Endothelial cell of umbilical vein (primary cell): ENCODE results near the gene SIX1. TPM values are rescaled to one million over a fixed set of nuclear protein-coding genes. Genes with fewer than 3 reads are reported as not detected.

ENCODE experiments used
- BruUV-seq: library from RNA; stranded (reverse); fragments of 400-500 nt; replicated peaks from 2 replicates; lab custom pipeline; 2021; lab: Mats Ljungman, UMichigan
- CTCF ChIA-PET: fragments of 300-600, 350-600 bp; sonication (Branson Sonifier 250); formaldehyde crosslinking; loops from one replicate; lab custom pipeline; 2021; ENCODE audit warnings: antibody characterized with exemption, inconsistent platforms; lab: Charles Lee
- POLR2A ChIA-PET: fragments of 300-600, 350-600 bp; sonication (Branson Sonifier 250); formaldehyde crosslinking; loops from one replicate; lab custom pipeline; 2021; ENCODE audit warnings: antibody characterized with exemption, inconsistent platforms; lab: Charles Lee
- DNase-seq: peaks from one replicate; pipeline ENCODE4 v3.0.0-alpha.2; 2011; ENCODE audit warnings: low read depth, low spot score
- FAIRE-seq: peaks from 2 replicates; lab custom pipeline; 2011; peaks lifted over from hg19 to GRCh38; lab: Jason Lieb, UNC
- H2AFZ ChIP-seq: 2 replicates; pipeline ENCODE4 v1.6.0; 2012; ENCODE audit warnings: low read depth, low read length, control low read depth, inconsistent platforms
- H3K27ac ChIP-seq: 2 replicates; pipeline ENCODE4 v1.5.1; 2011; ENCODE audit warnings: low read depth, mild to moderate bottlenecking, control low read depth, low read length, moderate library complexity; ENCODE audit not compliant: insufficient read depth
- H3K27me3 ChIP-seq, 2 experiments: 2 replicates each; pipeline versions ENCODE4 v1.6.0 to v1.6.1; 2011; ENCODE audit warnings: low read length in 2 of 2, mixed read lengths in 1 of 2; ENCODE audit not compliant: control insufficient read depth in 2 of 2, insufficient read depth in 2 of 2
- H3K36me3 ChIP-seq, 2 experiments: 2 replicates in 1 of 2; 3 replicates in 1 of 2; pipeline ENCODE4 v1.5.1; 2011; ENCODE audit warnings: low read length in 2 of 2, mild to moderate bottlenecking in 1 of 2, moderate library complexity in 1 of 2; ENCODE audit not compliant: control insufficient read depth in 2 of 2, insufficient read depth in 2 of 2; ENCODE audit errors: extremely low read depth in 1 of 2
- H3K4me1 ChIP-seq: 3 replicates; pipeline ENCODE4 v1.5.1; 2011; ENCODE audit warnings: mild to moderate bottlenecking, low read length; ENCODE audit not compliant: control insufficient read depth, insufficient read depth; ENCODE audit errors: extremely low read depth
- H3K4me2 ChIP-seq: 2 replicates; pipeline ENCODE4 v1.6.1; 2011; ENCODE audit warnings: low read length, control low read depth, mixed read lengths; ENCODE audit not compliant: insufficient read depth
- H3K4me3 ChIP-seq, 3 experiments: fragments of 200-600 bp in 1 of 3; sonication (generic), shearing (Covaris generic) in 1 of 3; replicated peaks in 1 of 3; 2 replicates each; pipeline ENCODE4 v1.5.1; 2011 to 2016; ENCODE audit warnings: control low read depth in 3 of 3, low read length in 3 of 3, mild to moderate bottlenecking in 2 of 3, inconsistent platforms in 1 of 3, low read depth in 1 of 3, moderate library complexity in 1 of 3; ENCODE audit not compliant: insufficient read depth in 1 of 3
- H3K79me2 ChIP-seq: 2 replicates; pipeline ENCODE4 v1.6.0; 2012; ENCODE audit warnings: low read length, inconsistent platforms; ENCODE audit not compliant: control insufficient read depth, insufficient read depth
- H3K9ac ChIP-seq: replicated peaks from 2 replicates; pipeline ENCODE3; 2011; ENCODE audit warnings: low read length, control low read depth; ENCODE audit not compliant: insufficient read depth; ENCODE audit errors: extremely low read depth
- H3K9me1 ChIP-seq: replicated peaks from 3 replicates; pipeline ENCODE4 v1.6.0; 2011; ENCODE audit warnings: mild to moderate bottlenecking, low read length; ENCODE audit not compliant: control insufficient read depth, insufficient read depth; ENCODE audit errors: extremely low read depth
- H3K9me3 ChIP-seq: replicated peaks from 2 replicates; pipeline ENCODE4 v1.5.1; 2012; ENCODE audit warnings: low read length, inconsistent platforms; ENCODE audit not compliant: control insufficient read depth, insufficient read depth
- H4K20me1 ChIP-seq: replicated peaks from 2 replicates; pipeline ENCODE3; 2011; ENCODE audit warnings: mild to moderate bottlenecking, low read length; ENCODE audit not compliant: control insufficient read depth, insufficient read depth; ENCODE audit errors: extremely low read depth
- EZH2 ChIP-seq: IDR thresholded peaks from 2 replicates; pipeline ENCODE4 v1.6.1; 2012; ENCODE audit warnings: borderline replicate concordance, low read depth, mild to moderate bottlenecking, moderate library complexity, low read length, inconsistent platforms; ENCODE audit not compliant: severe bottlenecking
- FOS ChIP-seq: IDR thresholded peaks from 2 replicates; pipeline ENCODE4 v1.6.1; 2011; ENCODE audit warnings: mild to moderate bottlenecking, low read length, moderate library complexity, borderline replicate concordance; ENCODE audit not compliant: insufficient read depth
- GATA2 ChIP-seq: IDR thresholded peaks from 2 replicates; pipeline ENCODE4 v1.7.0; 2011; ENCODE audit warnings: low read depth, mild to moderate bottlenecking, moderate library complexity, mixed read lengths, low read length; ENCODE audit not compliant: insufficient read length, insufficient read depth
- JUN ChIP-seq: IDR thresholded peaks from 2 replicates; pipeline ENCODE4 v1.6.1; 2011; ENCODE audit warnings: borderline replicate concordance, low read depth; ENCODE audit not compliant: insufficient read length, insufficient read depth
- MYC ChIP-seq: IDR thresholded peaks from one replicate; pipeline ENCODE4 v1.6.1; 2011; ENCODE audit warnings: mild to moderate bottlenecking, low read depth, low read length
- POLR2A ChIP-seq: IDR thresholded peaks from 2 replicates; pipeline ENCODE4 v1.6.1; 2012; ENCODE audit warnings: low read depth, mild to moderate bottlenecking, control low read depth, low read length
- POLR2AphosphoS5 ChIP-seq: IDR thresholded peaks from 2 replicates; pipeline ENCODE4 v1.6.1; 2012; ENCODE audit warnings: low read depth, mild to moderate bottlenecking, control low read depth, low read length, moderate library complexity; ENCODE audit not compliant: insufficient read depth
- dilution Hi-C: fragments of 300-500 bp; cut with MboI; formaldehyde crosslinking; loops from one replicate; pipeline ENCODE4 v1.15.0; 2019; ENCODE audit warnings: low sequenced_read_pairs; ENCODE audit not compliant: extremely low pct_ligation_motif_present
- intact Hi-C: fragments of 100-400 bp; cut with micrococcal nuclease; formaldehyde crosslinking; loops from one replicate; pipeline ENCODE4 v1.10.0; 2022
- polyA plus RNA-seq, 4 experiments: library from polyadenylated mRNA; depleted of rRNA in 3 of 4; stranded (reverse) in 3 of 4; unstranded in 1 of 4; fragments of >200 nt; gene quantifications; 2 replicates each; pipeline versions ENCODE4 v1.2.1 to v1.2.3, GENCODE V29; 2011 to 2012; ENCODE audit warnings: missing spikeins in 1 of 4
- total RNA-seq: library from RNA; stranded (reverse); gene quantifications from 2 replicates; pipeline ENCODE4 v1.2.3, GENCODE V29; 2021
- TF ChIP-seq, protein P1 (sequence below), 2 donors: IDR thresholded peaks; 1 replicate in 1 of 2; 2 replicates in 1 of 2; pipeline ENCODE4 v1.5.1; 2011; ENCODE audit warnings: low read length in 2 of 2, mild to moderate bottlenecking in 2 of 2, moderate library complexity in 2 of 2, control low read depth in 1 of 2, inconsistent platforms in 1 of 2, low read depth in 1 of 2; ENCODE audit not compliant: insufficient read depth in 1 of 2; ENCODE audit errors: extremely low read depth in 1 of 2
- TF ChIP-seq, protein P2 (sequence below): IDR thresholded peaks from 2 replicates; pipeline ENCODE4 v1.6.1; 2011; ENCODE audit not compliant: insufficient read depth, insufficient read length

SIX1 gene
- total and polyA plus RNA-seq, 2 donors (not counting 3 experiments of a cell fraction or from before 2014, with no cell fraction given), result 0.40 to 0.55 TPM

DNA sequence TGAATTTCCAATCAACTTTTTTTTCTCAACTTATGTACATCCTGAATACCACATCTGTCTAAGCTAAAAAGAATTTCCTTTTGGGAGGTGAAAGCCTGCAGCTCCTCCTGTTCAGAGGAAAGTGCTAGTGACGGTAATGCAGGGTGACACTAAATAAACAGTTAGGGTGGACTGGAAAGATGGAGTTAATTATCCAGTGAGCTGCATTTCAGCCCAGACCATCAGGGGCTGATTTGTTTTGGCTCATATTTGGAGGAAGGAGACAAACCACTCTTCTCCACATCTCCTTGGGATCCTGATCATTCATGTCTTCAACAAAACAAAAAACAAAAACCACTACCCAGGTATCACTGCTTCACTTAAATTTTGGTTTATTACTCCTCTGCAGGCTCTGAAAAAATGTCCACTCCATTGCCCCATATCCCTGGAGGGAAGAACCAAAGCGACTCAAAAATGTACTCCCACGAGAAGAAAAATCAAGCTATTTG is 5.1 kb upstream of the SIX1 start:
- no peak overlapping the region for H3K9ac ChIP-seq
- dilution Hi-C loops (no loop called here), intact Hi-C loops (no loop called here)
- ChIA-PET POLR2A (no interaction called here), CTCF (interaction anchor here (0.7 to 4.2 kb wide), 4 partner anchors 11 to 589 kb away, joined by 3 to 24 read pairs (median 3); no protein-coding TSS in a partner anchor)
- H3K4me1 ChIP-seq, result peaks cover 14% of the 10 kb centered on the region
- DNase-seq, result no peak
- no peak overlapping the region for H2AFZ ChIP-seq
- TF ChIP-seq EZH2, result no peak
- no peaks in the 10 kb centered on the region for H3K79me2 ChIP-seq
- H3K9me1 ChIP-seq, result no peaks in the 10 kb centered on the region
- no peak overlapping the region for H3K4me2 ChIP-seq
- no TSS peak for BruUV-seq
- H3K4me3 ChIP-seq, result no peak overlapping the region
- peak; percentile 24 for FAIRE-seq
- no peaks in the 10 kb centered on the region for H3K9me3 ChIP-seq
- peaks cover 5% of the 10 kb centered on the region for H4K20me1 ChIP-seq
- peaks cover 57 to 69% of the 10 kb centered on the region in 2 experiments for H3K27me3 ChIP-seq
- no peak overlapping the region for H3K27ac ChIP-seq
- H3K36me3 ChIP-seq, result no peaks in the 10 kb centered on the region

GRCh38 chr14:60653701-60654161 is 4.5 kb upstream of the SIX1 start:
- Histone ChIP-seq H3K27ac (no peak overlapping the region), H4K20me1 (peaks cover 5% of the 10 kb centered on the region), H3K27me3 (peaks cover 57 to 74% of the 10 kb centered on the region in 2 experiments), H3K4me2 (no peak overlapping the region), H3K9ac (no peak overlapping the region), H3K4me3 (no peak overlapping the region), H3K79me2 (no peaks in the 10 kb centered on the region), H3K36me3 (no peaks in the 10 kb centered on the region), H3K9me1 (no peaks in the 10 kb centered on the region), H3K9me3 (no peaks in the 10 kb centered on the region), H3K4me1 (peaks cover 20% of the 10 kb centered on the region), H2AFZ (no peak overlapping the region)
- ChIA-PET POLR2A (interaction anchor here (0.5 kb wide), 1 partner anchor 27 kb away, joined by 5 read pairs; no protein-coding TSS in a partner anchor), CTCF (interaction anchor here (1.1 to 4.2 kb wide), 2 partner anchors 10 to 374 kb away, joined by 3 to 24 read pairs; no protein-coding TSS in a partner anchor)
- FAIRE-seq, result no peak
- intact Hi-C loops, result no loop called here
- no TSS peak for BruUV-seq
- dilution Hi-C loops, result no loop called here
- DNase-seq, result no peak
- TF ChIP-seq, protein P1, sequence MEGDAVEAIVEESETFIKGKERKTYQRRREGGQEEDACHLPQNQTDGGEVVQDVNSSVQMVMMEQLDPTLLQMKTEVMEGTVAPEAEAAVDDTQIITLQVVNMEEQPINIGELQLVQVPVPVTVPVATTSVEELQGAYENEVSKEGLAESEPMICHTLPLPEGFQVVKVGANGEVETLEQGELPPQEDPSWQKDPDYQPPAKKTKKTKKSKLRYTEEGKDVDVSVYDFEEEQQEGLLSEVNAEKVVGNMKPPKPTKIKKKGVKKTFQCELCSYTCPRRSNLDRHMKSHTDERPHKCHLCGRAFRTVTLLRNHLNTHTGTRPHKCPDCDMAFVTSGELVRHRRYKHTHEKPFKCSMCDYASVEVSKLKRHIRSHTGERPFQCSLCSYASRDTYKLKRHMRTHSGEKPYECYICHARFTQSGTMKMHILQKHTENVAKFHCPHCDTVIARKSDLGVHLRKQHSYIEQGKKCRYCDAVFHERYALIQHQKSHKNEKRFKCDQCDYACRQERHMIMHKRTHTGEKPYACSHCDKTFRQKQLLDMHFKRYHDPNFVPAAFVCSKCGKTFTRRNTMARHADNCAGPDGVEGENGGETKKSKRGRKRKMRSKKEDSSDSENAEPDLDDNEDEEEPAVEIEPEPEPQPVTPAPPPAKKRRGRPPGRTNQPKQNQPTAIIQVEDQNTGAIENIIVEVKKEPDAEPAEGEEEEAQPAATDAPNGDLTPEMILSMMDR (IDR thresholded peaks at IDR 0.05; ENCODE audit: extremely low read depth in 1 of 2, insufficient read depth in 1 of 2, low read depth in 1 of 2, low read length in 2 of 2), result no peak
- no peak for TF ChIP-seq POLR2AphosphoS5
- TF ChIP-seq, protein P2, sequence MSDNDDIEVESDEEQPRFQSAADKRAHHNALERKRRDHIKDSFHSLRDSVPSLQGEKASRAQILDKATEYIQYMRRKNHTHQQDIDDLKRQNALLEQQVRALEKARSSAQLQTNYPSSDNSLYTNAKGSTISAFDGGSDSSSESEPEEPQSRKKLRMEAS, result no peak
- TF ChIP-seq POLR2A, result no peak
- TF ChIP-seq MYC, result no peak
- TF ChIP-seq JUN, result no peak
- TF ChIP-seq FOS, result no peak
- no peak for TF ChIP-seq EZH2
- no peak for TF ChIP-seq GATA2
